Dedifferentiated amniotic fluid mesenchymal stem cell (primary cell): ENCODE data around the gene PDE3A.
"Not testable (repeated sequence)": the region's sequence is repeated elsewhere in the genome, so short reads cannot be mapped to it uniquely, and the experiment has no call there.

ENCODE experiments used
- DNase-seq: peaks from one replicate; pipeline ENCODE4 v3.0.0-alpha.2; 2016; ENCODE audit errors: extremely low spot score

The PDE3A gene

DNA sequence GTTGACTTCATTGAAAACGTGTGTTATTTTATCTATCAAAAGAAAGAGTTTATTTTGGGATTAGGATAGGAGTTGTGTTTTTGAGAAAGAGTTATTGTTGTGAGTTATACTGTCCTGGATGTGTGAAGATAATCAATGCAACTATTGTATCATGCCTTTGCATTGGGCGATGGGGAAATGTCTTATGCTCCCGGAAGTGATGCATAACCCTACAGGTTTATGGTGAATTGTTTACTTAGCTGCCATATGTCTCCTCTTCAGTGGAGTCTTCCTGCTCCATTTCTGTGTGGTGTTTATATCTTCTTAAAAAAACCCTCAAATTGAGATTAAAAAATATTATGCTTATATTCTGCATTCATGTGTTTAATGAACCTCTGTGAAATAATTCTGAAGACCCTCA, 6.5 kb downstream of the PDE3A start:
- DNase-seq: no peak

GRCh38 chr12:20375560-20375959, 7.2 kb downstream of the PDE3A start:
- no peak for DNase-seq

DNA sequence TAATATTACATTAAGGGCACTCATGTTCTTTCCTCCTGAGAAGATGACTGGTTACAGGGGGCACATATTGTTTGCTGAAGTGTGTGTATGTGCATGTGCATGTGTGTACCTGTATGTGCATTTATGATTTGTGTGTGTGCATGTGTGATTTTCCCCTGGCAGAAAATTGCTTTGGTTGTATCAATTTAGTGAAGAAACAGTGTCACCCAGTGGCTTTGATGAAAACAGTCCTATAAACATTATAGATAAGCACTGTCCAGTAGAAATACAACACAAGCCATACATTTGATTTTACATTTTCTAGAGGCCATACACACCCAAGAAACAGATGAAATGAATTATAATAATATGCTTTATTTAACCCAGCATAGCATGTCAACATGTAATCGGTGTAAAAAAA, 8.6 kb downstream of the PDE3A start:
- DNase-seq: no peak

DNA sequence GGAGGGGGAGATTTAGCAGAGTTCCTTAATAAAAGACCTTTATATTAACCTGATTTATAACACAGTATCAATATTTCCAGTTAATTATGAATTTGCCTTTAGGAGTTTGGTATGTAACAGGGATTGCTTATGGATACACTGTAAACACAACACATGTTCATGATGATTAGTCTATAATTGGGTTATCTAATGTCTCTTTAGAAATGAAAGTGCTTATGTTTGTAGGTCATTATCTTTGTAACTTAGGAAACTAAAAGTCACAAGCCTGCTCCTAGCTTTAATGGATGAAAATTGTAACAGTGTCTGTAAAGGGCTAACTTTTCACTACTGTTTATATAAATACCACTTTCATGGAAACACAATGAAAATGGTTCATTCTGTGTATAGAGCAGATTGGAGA, 9.4 kb downstream of the PDE3A start:
- no peak for DNase-seq

DNA sequence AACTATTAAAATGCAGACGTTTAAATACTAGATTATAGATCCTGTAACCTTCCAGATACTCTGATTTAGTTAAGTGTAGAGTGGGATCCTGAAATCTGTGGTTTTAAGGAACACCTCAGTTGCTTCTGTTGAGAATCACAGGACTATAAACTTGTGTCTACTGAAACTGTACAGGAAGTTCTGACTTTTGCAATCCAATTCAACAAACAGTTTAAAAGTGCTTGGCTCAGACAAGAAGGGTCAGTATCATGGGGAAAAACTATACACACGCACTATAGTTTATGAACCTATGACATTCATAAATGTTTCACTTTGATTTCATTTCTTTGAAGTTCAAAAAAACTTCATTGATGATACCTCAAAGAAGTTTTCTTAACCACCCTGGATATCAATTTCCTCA, 13.8 kb downstream of the PDE3A start:
- DNase-seq: no peak

GRCh38 chr12:20383612-20384011, 15.3 kb downstream of the PDE3A start:
- no peak for DNase-seq

DNA sequence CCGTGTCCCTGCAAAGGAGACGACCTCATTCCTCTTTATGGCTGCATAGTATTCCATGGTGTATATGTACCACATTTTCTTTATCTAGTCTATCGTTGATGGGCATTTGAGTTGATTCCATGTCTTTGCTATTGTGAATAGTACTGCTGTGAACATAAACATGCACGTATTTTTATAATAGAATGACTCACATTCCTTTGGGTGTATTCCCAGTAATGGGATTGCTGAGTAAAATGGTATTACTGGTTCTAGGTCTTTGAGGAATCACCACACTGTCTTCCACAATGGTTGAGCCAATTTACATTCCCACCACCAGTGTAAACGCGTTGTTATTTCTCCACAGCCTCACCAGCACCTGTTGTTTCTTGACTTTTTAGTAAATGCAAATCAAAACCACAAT, 16.5 kb downstream of the PDE3A start:
- DNase-seq: not testable (repeated sequence)

GRCh38 chr12:20390846-20391245, 22.5 kb downstream of the PDE3A start:
- no peak for DNase-seq

DNA sequence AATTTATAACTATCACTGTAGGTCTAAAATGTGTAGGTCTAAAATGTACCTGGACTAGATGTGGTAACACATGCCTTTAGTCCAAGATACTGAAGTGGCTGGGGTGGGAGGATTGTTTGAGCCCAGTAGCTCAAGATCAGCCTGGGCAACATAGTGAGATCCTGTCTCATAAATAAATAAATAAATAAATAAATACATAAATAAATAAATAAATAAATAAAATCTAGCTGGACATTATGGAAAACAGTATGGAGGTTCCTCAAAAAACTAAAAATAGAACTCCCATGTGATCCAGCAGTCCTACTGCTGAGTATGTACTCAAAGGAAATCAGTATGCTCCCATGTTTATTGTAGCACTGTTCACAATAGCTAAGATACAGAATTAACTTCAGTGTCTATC, 24.0 kb downstream of the PDE3A start:
- DNase-seq: no peak

- DNase-seq: no peak
These were observed 25.4 kb downstream of the PDE3A start for GRCh38 chr12:20393707-20394106.

DNA sequence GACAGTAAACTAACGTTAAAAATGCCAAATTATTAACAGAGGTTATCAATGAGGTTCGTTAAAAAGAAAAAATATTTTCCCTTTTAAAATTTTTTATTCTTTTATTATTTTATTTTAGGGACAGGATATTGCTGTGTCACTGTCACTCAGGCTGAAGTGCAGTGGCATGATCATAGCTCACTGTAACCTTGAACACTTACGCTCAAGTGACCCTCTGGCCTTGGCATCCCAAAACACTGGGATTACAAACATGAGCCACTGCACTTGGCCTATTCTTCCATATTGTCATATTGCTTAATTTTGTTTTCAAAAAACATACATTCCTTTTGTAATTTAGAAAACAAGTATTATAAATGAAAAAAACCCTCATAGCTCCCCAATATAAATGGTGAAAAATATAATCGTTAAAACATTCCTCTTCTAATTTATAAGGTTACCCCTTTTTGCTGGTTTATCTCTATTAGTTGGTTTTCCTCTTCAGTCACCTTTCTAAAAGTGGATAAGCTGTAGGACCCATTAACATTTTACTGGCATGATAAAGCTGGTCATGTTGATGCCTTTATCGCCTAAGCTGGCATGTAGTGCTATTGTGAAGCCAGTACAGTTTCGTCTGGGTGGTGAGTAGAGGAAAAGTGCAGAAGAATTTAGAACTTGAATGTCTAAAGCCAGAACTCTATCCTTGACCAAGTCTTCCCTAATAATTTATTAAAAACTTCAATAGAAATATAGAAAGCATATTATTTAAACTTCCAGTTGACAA, 27.6 kb downstream of the PDE3A start:
- no peak for DNase-seq

DNA sequence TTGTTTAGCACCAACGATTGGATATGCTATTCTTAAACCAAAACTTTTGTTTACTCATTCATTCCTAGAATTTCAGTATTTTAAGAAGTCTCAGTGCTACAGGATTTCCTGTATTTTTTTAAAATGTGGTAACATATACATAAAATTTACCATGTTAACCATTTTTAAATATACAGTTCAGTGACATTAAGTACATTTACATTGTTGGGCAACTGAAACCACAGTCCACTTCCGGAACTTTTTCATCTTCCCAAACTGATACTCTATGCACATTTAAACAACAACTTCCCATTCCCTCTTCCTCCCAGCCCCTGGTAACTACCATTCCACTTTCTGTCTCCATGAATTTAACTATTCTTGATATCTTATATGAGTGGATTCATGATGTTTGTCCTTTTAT, 30.3 kb downstream of the PDE3A start:
- DNase-seq: no peak

- DNase-seq: no peak
These were observed 31.7 kb downstream of the PDE3A start for GRCh38 chr12:20400003-20400402.

- no peak for DNase-seq
These were observed 34.9 kb downstream of the PDE3A start for GRCh38 chr12:20403230-20403629.

DNA sequence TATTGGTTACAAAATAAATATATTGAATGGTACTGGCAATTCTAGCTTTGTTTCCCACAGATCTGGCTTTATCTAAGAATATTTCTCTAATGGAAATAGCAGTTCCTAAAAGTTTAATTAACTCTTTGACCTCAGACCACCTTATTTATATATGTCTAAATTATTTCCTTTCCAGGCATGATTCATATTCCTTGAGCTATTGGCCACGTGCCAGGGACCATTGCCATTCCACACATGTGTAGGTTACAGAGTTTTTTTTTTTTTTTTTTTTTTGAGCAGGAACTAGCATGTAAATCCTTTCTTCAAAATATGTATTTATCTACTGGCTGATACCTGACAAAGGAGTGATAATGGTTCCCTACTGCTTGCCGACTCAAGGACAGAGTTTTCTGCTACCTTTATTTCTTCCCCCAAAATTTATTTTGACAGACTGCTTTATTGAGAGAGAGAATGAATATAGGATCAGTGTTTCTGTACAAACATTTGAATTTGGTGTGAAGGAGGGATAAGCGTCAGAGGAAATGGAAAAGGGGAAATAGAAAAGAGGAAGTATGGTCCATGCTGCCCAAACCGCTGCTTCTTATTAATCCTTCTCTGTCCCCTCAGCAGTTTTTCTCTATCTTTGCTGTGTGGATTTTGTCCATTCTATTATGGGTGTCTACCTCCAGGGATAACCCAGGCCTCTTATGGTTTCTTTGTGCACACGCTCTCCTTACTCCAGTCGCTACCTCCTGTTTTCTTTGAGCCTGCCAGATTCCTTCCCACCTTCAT, 36.4 kb downstream of the PDE3A start:
- no peak for DNase-seq

DNA sequence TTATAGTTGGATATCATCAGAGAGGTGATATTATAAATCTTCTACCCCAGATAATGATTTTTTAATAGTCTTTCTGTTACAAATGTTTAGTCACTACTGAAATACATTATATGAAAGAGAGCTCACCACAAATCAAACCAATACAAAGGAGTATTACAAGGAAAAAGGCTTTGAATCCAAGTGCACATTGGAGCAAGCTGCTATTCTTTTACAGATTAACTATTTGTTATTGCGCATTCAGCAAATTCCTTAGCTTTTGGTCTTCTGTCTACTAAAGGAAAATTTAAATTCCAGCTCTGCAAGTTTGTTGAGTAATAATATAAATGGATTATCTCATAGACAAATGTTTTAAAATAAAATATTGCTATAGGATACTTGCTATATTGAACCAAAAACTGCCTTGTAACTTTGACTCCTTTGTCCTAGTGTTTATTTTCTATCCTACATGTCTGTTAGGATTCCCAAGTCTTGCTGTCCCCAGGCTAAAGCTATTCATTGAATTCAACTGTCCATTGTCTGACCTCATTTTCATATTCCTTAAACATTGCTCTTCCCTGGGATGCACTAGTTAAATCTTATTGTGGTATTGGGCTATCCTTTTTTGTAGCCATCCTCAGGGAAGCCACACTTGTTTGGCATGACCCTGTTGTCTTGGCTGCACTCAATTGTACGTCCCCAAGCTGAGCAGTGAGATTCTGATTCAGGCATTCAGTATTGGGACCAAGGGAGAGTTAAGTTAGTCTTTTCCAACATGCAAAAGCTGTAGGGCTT, 41.5 kb downstream of the PDE3A start:
- no peak for DNase-seq

- no peak for DNase-seq
These were observed 42.4 kb downstream of the PDE3A start for GRCh38 chr12:20410734-20411133.

DNA sequence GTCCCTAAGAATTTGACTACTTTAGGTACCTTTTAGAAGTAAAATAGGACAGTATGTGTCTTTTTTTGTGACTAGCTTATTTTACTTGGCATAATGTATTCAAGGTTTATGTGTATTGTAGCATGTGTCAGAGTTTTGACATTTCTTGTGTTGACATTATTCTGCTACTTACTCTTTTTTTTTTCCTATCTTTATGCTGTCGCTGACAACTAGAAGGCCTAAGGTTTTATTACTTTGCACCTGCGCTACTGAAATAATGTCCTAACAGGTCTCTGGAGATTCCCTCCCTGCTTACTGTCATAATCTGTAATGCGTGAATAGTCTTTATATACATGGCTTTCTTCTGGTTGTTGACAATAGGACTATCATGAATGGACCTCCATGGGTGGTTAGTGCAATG, 43.0 kb downstream of the PDE3A start:
- no peak for DNase-seq

- no peak for DNase-seq
These were observed 46.7 kb downstream of the PDE3A start for GRCh38 chr12:20415028-20415427.

DNA sequence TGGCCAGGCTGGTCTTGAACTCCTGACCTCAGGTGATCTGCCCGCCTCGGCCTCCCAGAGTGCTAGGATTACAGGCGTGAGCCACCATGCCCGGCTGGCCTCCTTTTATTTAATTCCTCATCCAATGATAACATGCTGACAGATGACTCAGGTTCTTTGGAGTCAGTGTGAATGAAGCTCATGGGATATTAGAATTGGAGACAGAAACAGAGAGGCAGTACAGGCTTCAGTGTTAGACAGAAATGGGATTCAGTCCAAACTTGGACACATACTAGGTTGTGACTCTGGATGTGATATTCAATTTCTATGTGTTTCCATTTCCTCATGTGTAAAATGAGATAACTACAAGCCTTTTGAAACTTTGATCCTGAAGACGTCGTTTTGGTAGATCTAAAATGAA, 47.3 kb downstream of the PDE3A start:
- no peak for DNase-seq

DNA sequence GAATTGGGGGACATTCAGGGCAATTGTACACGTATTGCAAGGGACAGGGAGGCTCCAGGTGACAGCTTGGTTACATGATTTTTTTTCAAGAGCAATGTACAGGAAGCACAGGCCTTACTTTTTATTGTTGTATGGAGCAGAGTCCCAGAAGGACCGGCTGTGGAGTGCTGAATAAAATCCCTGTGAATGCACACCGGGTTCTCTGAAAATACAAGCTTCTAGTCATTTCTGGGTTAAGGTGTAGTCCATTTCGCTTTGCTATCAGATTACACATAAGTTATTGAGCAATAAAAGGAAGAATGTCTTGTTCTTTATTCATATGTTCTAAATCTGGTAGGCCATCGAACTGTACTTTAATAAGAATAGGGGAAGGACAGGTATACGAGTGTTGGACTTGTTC, 52.2 kb downstream of the PDE3A start:
- DNase-seq: no peak

- no peak for DNase-seq
These were observed 53.1 kb downstream of the PDE3A start for GRCh38 chr12:20421421-20421820.

- DNase-seq: no peak
These were observed 55.2 kb downstream of the PDE3A start for GRCh38 chr12:20423557-20423956.
